Measurements from ENCODE around the gene TOM1L2. TPM values are rescaled to one million over a fixed set of nuclear protein-coding genes. Genes with fewer than 3 reads are reported as not detected.

TOM1L2 gene
- total RNA-seq, 1 donor from 2014 or later = 4.3 TPM

DNA sequence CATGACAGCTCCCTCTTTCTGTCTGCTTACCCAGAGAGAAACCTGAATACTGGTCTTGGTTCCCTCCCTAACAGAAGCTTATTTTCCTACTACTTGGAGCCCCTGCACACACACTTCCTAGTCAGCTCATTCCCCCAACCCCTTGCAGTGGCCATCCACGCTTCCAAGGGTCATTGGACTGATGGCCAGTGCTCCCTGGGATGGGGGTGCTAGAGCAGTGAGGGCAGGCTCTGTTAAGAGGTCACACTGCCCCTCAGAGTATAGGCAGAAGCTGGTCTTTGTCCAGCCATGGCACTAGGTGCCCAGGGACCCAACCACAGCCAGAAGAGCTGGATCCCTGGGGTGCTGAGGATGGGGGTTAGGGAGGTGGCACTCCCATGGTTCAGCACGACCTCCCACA is 13.0 kb upstream of the TOM1L2 start:
- TF ChIP-seq, protein P1, sequence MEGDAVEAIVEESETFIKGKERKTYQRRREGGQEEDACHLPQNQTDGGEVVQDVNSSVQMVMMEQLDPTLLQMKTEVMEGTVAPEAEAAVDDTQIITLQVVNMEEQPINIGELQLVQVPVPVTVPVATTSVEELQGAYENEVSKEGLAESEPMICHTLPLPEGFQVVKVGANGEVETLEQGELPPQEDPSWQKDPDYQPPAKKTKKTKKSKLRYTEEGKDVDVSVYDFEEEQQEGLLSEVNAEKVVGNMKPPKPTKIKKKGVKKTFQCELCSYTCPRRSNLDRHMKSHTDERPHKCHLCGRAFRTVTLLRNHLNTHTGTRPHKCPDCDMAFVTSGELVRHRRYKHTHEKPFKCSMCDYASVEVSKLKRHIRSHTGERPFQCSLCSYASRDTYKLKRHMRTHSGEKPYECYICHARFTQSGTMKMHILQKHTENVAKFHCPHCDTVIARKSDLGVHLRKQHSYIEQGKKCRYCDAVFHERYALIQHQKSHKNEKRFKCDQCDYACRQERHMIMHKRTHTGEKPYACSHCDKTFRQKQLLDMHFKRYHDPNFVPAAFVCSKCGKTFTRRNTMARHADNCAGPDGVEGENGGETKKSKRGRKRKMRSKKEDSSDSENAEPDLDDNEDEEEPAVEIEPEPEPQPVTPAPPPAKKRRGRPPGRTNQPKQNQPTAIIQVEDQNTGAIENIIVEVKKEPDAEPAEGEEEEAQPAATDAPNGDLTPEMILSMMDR (IDR thresholded peaks at IDR 0.05) = no peak
- TF ChIP-seq EZH2 (IDR thresholded peaks at IDR 0.05) (no peak), EZH2phosphoT487 (IDR thresholded peaks at IDR 0.05) (no peak)
- no peak overlapping the region for H3K4me3 Mint-ChIP-seq
- H3K27me3 Mint-ChIP-seq (ENCODE audit: insufficient read depth, low read depth) = peaks cover 6% of the 10 kb centered on the region

DNA sequence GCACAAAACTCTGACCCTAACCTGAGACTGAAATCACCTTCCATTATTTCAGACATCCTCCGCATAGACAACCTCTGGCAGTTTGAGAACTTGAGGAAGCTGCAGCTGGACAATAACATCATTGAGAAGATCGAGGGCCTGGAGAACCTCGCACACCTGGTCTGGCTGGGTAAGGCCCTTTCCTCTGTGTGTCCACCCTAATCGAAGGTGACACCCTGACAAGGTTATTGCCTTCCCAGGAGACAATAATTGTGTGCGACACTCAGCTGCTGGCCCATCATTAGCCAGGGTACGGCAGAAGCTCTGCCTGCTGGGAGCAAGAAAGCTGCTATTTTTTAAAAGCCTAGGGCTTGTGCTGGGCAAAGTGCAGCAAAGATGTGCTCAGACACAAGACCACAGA is 11.6 kb upstream of the TOM1L2 start:
- no peaks in the 10 kb centered on the region for H3K79me2 ChIP-seq (ENCODE audit: low read depth)
- H3K27ac ChIP-seq = no peak overlapping the region
- Mint-ChIP-seq H3K27me3 (ENCODE audit: insufficient read depth, low read depth) (peaks cover 4% of the 10 kb centered on the region), H3K27ac (no peak overlapping the region), H3K9me3 (no peaks in the 10 kb centered on the region), H3K4me1 (no peaks in the 10 kb centered on the region), H3K4me3 (no peak overlapping the region), H3K36me3 (no peaks in the 10 kb centered on the region)
- DNase-seq (ENCODE audit: low spot score) = no peak
- TF ChIP-seq, protein P1 (IDR thresholded peaks at IDR 0.05) = no peak
- TF ChIP-seq EZH2phosphoT487 (IDR thresholded peaks at IDR 0.05) (no peak), EZH2 (IDR thresholded peaks at IDR 0.05) (no peak)
- no peak overlapping the region for H2AFZ ChIP-seq (replicated peaks)
- no peaks in the 10 kb centered on the region for H3F3A ChIP-seq (ENCODE audit: low read depth)
- H3K4me1 ChIP-seq = no peaks in the 10 kb centered on the region
- H3K4me3 ChIP-seq = no peak overlapping the region
- H3K36me3 ChIP-seq = no peaks in the 10 kb centered on the region
- no peak overlapping the region for H3K4me2 ChIP-seq
- no peak overlapping the region for H3K9ac ChIP-seq
- H3K27me3 ChIP-seq = no peaks in the 10 kb centered on the region
- no peaks in the 10 kb centered on the region for H4K20me1 ChIP-seq (ENCODE audit: low read depth)
- no peaks in the 10 kb centered on the region for H3K9me3 ChIP-seq (ENCODE audit: low read depth)

More for the DNA sequence above, 13.0 kb upstream of the TOM1L2 start:
- no peak overlapping the region for H3K4me2 ChIP-seq
- H3K27ac ChIP-seq = no peak overlapping the region
- no peaks in the 10 kb centered on the region for H4K20me1 ChIP-seq (ENCODE audit: low read depth)
- Mint-ChIP-seq H3K4me1 (no peaks in the 10 kb centered on the region), H3K27ac (no peak overlapping the region), H3K36me3 (no peaks in the 10 kb centered on the region), H3K9me3 (no peaks in the 10 kb centered on the region)
- H2AFZ ChIP-seq (replicated peaks) = no peak overlapping the region
- H3K9ac ChIP-seq = no peak overlapping the region
- DNase-seq (ENCODE audit: low spot score) = no peak
- H3K27me3 ChIP-seq = no peaks in the 10 kb centered on the region
- no peaks in the 10 kb centered on the region for H3K9me3 ChIP-seq (ENCODE audit: low read depth)
- H3K36me3 ChIP-seq = no peaks in the 10 kb centered on the region
- no peaks in the 10 kb centered on the region for H3F3A ChIP-seq (ENCODE audit: low read depth)
- H3K79me2 ChIP-seq (ENCODE audit: low read depth) = no peaks in the 10 kb centered on the region
- no peaks in the 10 kb centered on the region for H3K4me1 ChIP-seq
- no peak overlapping the region for H3K4me3 ChIP-seq

DNA sequence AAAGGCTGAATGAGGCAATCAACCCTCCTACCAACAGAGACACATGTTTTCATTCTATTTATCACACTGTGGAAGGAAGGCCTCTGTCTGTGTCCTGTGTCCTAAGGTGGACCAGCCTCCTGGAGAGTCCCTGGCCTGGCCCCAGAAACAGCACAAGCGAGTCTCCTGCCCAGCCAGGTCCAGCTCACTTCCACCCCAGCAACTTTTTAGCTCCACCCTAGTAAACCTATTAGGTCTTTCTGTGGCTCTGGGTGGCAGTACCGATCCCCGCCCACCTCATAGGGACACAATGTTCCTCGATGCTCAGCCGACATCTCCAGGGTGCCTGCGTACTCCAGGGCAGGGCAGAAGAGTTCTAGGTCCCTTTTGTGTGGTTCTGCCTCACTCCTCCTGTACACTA is 11.2 kb upstream of the TOM1L2 start:
- no peak overlapping the region for H2AFZ ChIP-seq (replicated peaks)
- H3K9me3 ChIP-seq (ENCODE audit: low read depth) = no peaks in the 10 kb centered on the region
- H3K27ac ChIP-seq = no peak overlapping the region
- no peak overlapping the region for H3K4me3 Mint-ChIP-seq
- H3K4me3 ChIP-seq = no peak overlapping the region
- TF ChIP-seq, protein P1 (IDR thresholded peaks at IDR 0.05) = no peak
- TF ChIP-seq EZH2phosphoT487 (IDR thresholded peaks at IDR 0.05) = no peak
- no peaks in the 10 kb centered on the region for H3K4me1 Mint-ChIP-seq
- no peaks in the 10 kb centered on the region for H3F3A ChIP-seq (ENCODE audit: low read depth)
- H3K27me3 Mint-ChIP-seq (ENCODE audit: insufficient read depth, low read depth) = peaks cover 4% of the 10 kb centered on the region
- H3K27me3 ChIP-seq = no peaks in the 10 kb centered on the region
- no peak overlapping the region for H3K9ac ChIP-seq
- H3K4me1 ChIP-seq = no peaks in the 10 kb centered on the region
- no peaks in the 10 kb centered on the region for H4K20me1 ChIP-seq (ENCODE audit: low read depth)
- H3K36me3 Mint-ChIP-seq = no peaks in the 10 kb centered on the region
- DNase-seq (ENCODE audit: low spot score) = no peak
- no peak overlapping the region for H3K4me2 ChIP-seq
- no peaks in the 10 kb centered on the region for H3K9me3 Mint-ChIP-seq
- no peaks in the 10 kb centered on the region for H3K79me2 ChIP-seq (ENCODE audit: low read depth)
- no peaks in the 10 kb centered on the region for H3K36me3 ChIP-seq
- no peak overlapping the region for H3K27ac Mint-ChIP-seq
